Measurements from ENCODE around the gene SLC47A2.

SLC47A2 gene

DNA sequence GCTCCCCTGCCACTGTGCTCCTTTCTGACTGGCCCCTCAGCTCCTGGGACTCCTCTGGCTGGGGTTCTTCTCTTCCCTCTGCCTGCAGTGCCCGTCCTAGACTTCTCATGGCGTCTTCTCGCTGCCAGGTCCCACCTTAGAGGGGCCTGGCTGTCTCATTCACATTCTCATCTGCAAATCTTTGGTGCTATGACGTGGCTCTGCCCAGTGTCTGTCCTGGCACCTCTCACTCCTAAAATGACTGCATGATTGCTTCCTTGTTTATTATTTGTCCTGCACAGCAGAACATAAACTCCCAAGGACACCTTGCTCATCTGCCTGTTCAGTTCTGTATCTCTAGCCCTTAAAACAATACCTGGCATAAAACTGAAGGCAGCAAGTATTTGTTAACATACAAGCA is 86.3 kb downstream of the SLC47A2 start:
- TF ChIP-seq, protein P1, sequence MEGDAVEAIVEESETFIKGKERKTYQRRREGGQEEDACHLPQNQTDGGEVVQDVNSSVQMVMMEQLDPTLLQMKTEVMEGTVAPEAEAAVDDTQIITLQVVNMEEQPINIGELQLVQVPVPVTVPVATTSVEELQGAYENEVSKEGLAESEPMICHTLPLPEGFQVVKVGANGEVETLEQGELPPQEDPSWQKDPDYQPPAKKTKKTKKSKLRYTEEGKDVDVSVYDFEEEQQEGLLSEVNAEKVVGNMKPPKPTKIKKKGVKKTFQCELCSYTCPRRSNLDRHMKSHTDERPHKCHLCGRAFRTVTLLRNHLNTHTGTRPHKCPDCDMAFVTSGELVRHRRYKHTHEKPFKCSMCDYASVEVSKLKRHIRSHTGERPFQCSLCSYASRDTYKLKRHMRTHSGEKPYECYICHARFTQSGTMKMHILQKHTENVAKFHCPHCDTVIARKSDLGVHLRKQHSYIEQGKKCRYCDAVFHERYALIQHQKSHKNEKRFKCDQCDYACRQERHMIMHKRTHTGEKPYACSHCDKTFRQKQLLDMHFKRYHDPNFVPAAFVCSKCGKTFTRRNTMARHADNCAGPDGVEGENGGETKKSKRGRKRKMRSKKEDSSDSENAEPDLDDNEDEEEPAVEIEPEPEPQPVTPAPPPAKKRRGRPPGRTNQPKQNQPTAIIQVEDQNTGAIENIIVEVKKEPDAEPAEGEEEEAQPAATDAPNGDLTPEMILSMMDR (IDR thresholded peaks at IDR 0.05; ENCODE audit: low read depth, low read length, missing control alignments): no peak
- H3K4me3 ChIP-seq (replicated peaks; ENCODE audit: low read depth, low read length): no peak overlapping the region
- no peak for DNase-seq (ENCODE audit: extremely low read depth, low read depth)

DNA sequence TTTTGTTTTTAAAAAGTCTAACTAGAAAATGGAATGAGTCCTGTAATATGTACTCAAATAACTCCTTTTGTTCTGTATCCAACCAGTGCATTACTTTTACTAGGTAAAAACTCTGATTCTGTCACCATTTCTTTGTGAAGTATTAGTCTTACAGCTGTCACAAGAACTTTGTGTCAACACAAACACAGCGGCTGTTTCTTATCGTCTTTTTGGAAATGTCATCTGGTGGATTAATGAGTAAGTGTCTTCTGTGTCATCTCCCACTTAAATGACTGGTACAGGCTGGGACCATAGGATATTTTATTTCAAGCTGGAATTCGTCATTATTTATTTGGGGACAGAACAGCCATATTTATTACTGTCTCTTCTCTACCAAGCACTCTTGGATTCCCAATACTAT is 86.9 kb downstream of the SLC47A2 start:
- no peak for DNase-seq (ENCODE audit: extremely low read depth, low read depth)
- no peak overlapping the region for H3K4me3 ChIP-seq (replicated peaks; ENCODE audit: low read depth, low read length)
- TF ChIP-seq, protein P1 (IDR thresholded peaks at IDR 0.05; ENCODE audit: low read depth, low read length, missing control alignments): no peak
